ENCODE results near the gene FAM111A. TPM values are rescaled to one million over a fixed set of nuclear protein-coding genes. Genes with fewer than 3 reads are reported as not detected.

Gene FAM111A
- total RNA-seq, 2 donors from 2014 or later = 11.4 to 34.2 TPM

- no peak for TF ChIP-seq CTCF (conservative IDR thresholded peaks at IDR 0.05)
- H3K4me3 ChIP-seq (ENCODE audit: low read length) = no peak overlapping the region
- H3K4me1 Mint-ChIP-seq = peaks cover 2% of the 10 kb centered on the region
- H3K27ac ChIP-seq (ENCODE audit: low read depth, low read length) = no peak overlapping the region
- H3K4me1 ChIP-seq (ENCODE audit: control insufficient read depth, insufficient read depth, low read length) = no peaks in the 10 kb centered on the region
- no peak overlapping the region for H3K4me3 Mint-ChIP-seq
- peaks cover 63% of the 10 kb centered on the region for H3K36me3 Mint-ChIP-seq (ENCODE audit: low read depth)
- H3K27ac Mint-ChIP-seq = no peak overlapping the region
- H3K36me3 ChIP-seq (ENCODE audit: control insufficient read depth, insufficient read depth, low read length) = peaks cover 52% of the 10 kb centered on the region
- 88 to 100% methylated on average over 2 to 3 of the region's 3 CpGs for WGBS, 2 experiments (ENCODE audit: insufficient coverage in 1 of 2, insufficient read length in 1 of 2)
- no peak for DNase-seq
- peaks cover 24% of the 10 kb centered on the region for H3K9me3 Mint-ChIP-seq
- no peak overlapping the region for H3K9ac ChIP-seq (ENCODE audit: extremely low read depth, low read length, poor library complexity, severe bottlenecking)
- no peaks in the 10 kb centered on the region for H3K27me3 Mint-ChIP-seq (ENCODE audit: insufficient read depth)
- H3K27me3 ChIP-seq (ENCODE audit: control insufficient read depth, insufficient read depth, low read length, poor library complexity, severe bottlenecking) = no peaks in the 10 kb centered on the region
- H3K9me3 ChIP-seq (ENCODE audit: control insufficient read depth, low read length) = peaks cover 25% of the 10 kb centered on the region
Observed at GRCh38 chr11:59114344-59114743, 28.3 kb upstream of the FAM111A start.

- Histone ChIP-seq H3K4me1 (ENCODE audit: control insufficient read depth, insufficient read depth, low read length) (no peaks in the 10 kb centered on the region), H3K27ac (ENCODE audit: low read depth, low read length) (no peak overlapping the region), H3K9me3 (ENCODE audit: control insufficient read depth, low read length) (peaks cover 30% of the 10 kb centered on the region), H3K4me3 (ENCODE audit: low read length) (no peak overlapping the region), H3K9ac (ENCODE audit: extremely low read depth, low read length, poor library complexity, severe bottlenecking) (no peak overlapping the region), H3K27me3 (ENCODE audit: control insufficient read depth, insufficient read depth, low read length, poor library complexity, severe bottlenecking) (no peaks in the 10 kb centered on the region), H3K36me3 (ENCODE audit: control insufficient read depth, insufficient read depth, low read length) (peaks cover 55% of the 10 kb centered on the region)
- peaks cover 24% of the 10 kb centered on the region for H3K9me3 Mint-ChIP-seq
- peaks cover 2% of the 10 kb centered on the region for H3K4me1 Mint-ChIP-seq
- TF ChIP-seq CTCF (conservative IDR thresholded peaks at IDR 0.05) = no peak
- 86 to 94% methylated on average over 1 of the region's 1 CpG for WGBS, 2 experiments (ENCODE audit: insufficient coverage in 1 of 2, insufficient read length in 1 of 2)
- H3K36me3 Mint-ChIP-seq (ENCODE audit: low read depth) = peaks cover 62% of the 10 kb centered on the region
- no peak for DNase-seq
- no peaks in the 10 kb centered on the region for H3K27me3 Mint-ChIP-seq (ENCODE audit: insufficient read depth)
- H3K4me3 Mint-ChIP-seq = no peak overlapping the region
- H3K27ac Mint-ChIP-seq = no peak overlapping the region
Observed at GRCh38 chr11:59115553-59115952, 27.1 kb upstream of the FAM111A start.

- no peak for TF ChIP-seq CTCF (conservative IDR thresholded peaks at IDR 0.05)
- Histone ChIP-seq H3K4me1 (ENCODE audit: control insufficient read depth, insufficient read depth, low read length) (no peaks in the 10 kb centered on the region), H3K9me3 (ENCODE audit: control insufficient read depth, low read length) (peaks cover 31% of the 10 kb centered on the region), H3K27me3 (ENCODE audit: control insufficient read depth, insufficient read depth, low read length, poor library complexity, severe bottlenecking) (no peaks in the 10 kb centered on the region), H3K9ac (ENCODE audit: extremely low read depth, low read length, poor library complexity, severe bottlenecking) (no peak overlapping the region), H3K4me3 (ENCODE audit: low read length) (no peak overlapping the region), H3K36me3 (ENCODE audit: control insufficient read depth, insufficient read depth, low read length) (peaks cover 56% of the 10 kb centered on the region), H3K27ac (ENCODE audit: low read depth, low read length) (no peak overlapping the region)
- no peak overlapping the region for H3K27ac Mint-ChIP-seq
- 92 to 100% methylated on average over 2 of the region's 2 CpGs for WGBS, 2 experiments (ENCODE audit: insufficient coverage in 1 of 2, insufficient read length in 1 of 2)
- H3K9me3 Mint-ChIP-seq = peaks cover 24% of the 10 kb centered on the region
- H3K36me3 Mint-ChIP-seq (ENCODE audit: low read depth) = peaks cover 67% of the 10 kb centered on the region
- H3K4me3 Mint-ChIP-seq = no peak overlapping the region
- no peaks in the 10 kb centered on the region for H3K4me1 Mint-ChIP-seq
- no peak for DNase-seq
- H3K27me3 Mint-ChIP-seq (ENCODE audit: insufficient read depth) = no peaks in the 10 kb centered on the region
Observed at GRCh38 chr11:59117774-59118173, 24.9 kb upstream of the FAM111A start.

All from endodermal cell (in vitro differentiated cells).